Natural killer cell (primary cell): ENCODE measurements around the gene GYPB. TPM values are rescaled to one million over a fixed set of nuclear protein-coding genes. Genes with fewer than 3 reads are reported as not detected.
A peak's percentile ranks its signal among the peaks of the same experiment; 100 is the strongest.
"Not testable (repeated sequence)": the region's sequence is repeated elsewhere in the genome, so short reads cannot be mapped to it uniquely, and the experiment has no call there.

Experiments
- ATAC-seq, 3 donors: fragments of 150-1000 bp in 2 of 3; fragments of 200-7000 bp in 1 of 3; cut with Tn5 transposase; 1 replicate in 1 of 3; 2 replicates in 2 of 3; pipeline ENCODE4 v1.10.0; 2021; ENCODE audit warnings: mild to moderate bottlenecking in 2 of 3, moderate library complexity in 2 of 3
- DNase-seq, 2 donors: peaks; one replicate each; pipeline versions ENCODE4 v3.0.0 to v3.0.0-alpha.2; 2013 to 2021; ENCODE audit warnings: mixed read lengths in 1 of 2
- H3K27ac ChIP-seq: one replicate; pipeline ENCODE4 v1.5.1; 2013; ENCODE audit warnings: mild to moderate bottlenecking, low read length
- H3K27me3 ChIP-seq: one replicate; pipeline ENCODE4 v1.6.1; 2013; ENCODE audit warnings: low read length; ENCODE audit not compliant: control insufficient read depth, insufficient read depth
- H3K36me3 ChIP-seq: one replicate; pipeline ENCODE4 v1.6.1; 2013; ENCODE audit warnings: low read length; ENCODE audit not compliant: control insufficient read depth, insufficient read depth
- H3K4me1 ChIP-seq: one replicate; pipeline ENCODE4 v1.6.1; 2013; ENCODE audit warnings: low read length; ENCODE audit not compliant: control insufficient read depth, insufficient read depth
- H3K4me3 ChIP-seq: one replicate; pipeline ENCODE4 v1.5.1; 2013; ENCODE audit warnings: low read length
- H3K9me3 ChIP-seq: one replicate; pipeline ENCODE4 v1.6.1; 2013; ENCODE audit warnings: low read length; ENCODE audit not compliant: control insufficient read depth, insufficient read depth
- H3K27ac Mint-ChIP-seq, 2 donors: one replicate each; pipeline ENCODE4 v1.8.0; 2022; ENCODE audit warnings: mild to moderate bottlenecking in 2 of 2, mixed read lengths in 2 of 2, moderate library complexity in 1 of 2
- H3K27me3 Mint-ChIP-seq, 2 donors: one replicate each; pipeline ENCODE4 v1.8.0; 2022; ENCODE audit warnings: low read depth in 2 of 2, mixed read lengths in 2 of 2
- H3K36me3 Mint-ChIP-seq: one replicate; pipeline ENCODE4 v1.8.0; 2022; ENCODE audit warnings: mixed read lengths
- H3K4me1 Mint-ChIP-seq, 2 donors: one replicate each; pipeline ENCODE4 v1.8.0; 2022; ENCODE audit warnings: mixed read lengths in 2 of 2
- H3K4me3 Mint-ChIP-seq: one replicate; pipeline ENCODE4 v1.8.0; 2022; ENCODE audit warnings: mild to moderate bottlenecking, moderate library complexity, mixed read lengths
- H3K9me3 Mint-ChIP-seq, 2 donors: one replicate each; pipeline ENCODE4 v1.8.0; 2022; ENCODE audit warnings: mixed read lengths in 2 of 2
- whole genome bisulfite sequencing: methylation state at CpG from one replicate; pipeline ENCODE4 v1.1.7; 2013; ENCODE audit warnings: missing lambda C conversion rate; ENCODE audit not compliant: insufficient coverage; 5-methylcytosine and 5-hydroxymethylcytosine counted together
- intact Hi-C: fragments of 100-400 bp; cut with micrococcal nuclease; formaldehyde crosslinking; loops from one replicate; pipeline ENCODE4 v1.14.2; 2022
- total RNA-seq, 4 donors: library from RNA; stranded (reverse); fragments of 120-200 nt in 1 of 4; gene quantifications; one replicate each; pipeline versions ENCODE4 v1.2.3 to v1.2.4, GENCODE V29; 2013 to 2022

Gene GYPB
- total RNA-seq, 3 donors from 2014 or later (not counting 1 experiment from before 2014, with no cell fraction given) = not detected

DNA sequence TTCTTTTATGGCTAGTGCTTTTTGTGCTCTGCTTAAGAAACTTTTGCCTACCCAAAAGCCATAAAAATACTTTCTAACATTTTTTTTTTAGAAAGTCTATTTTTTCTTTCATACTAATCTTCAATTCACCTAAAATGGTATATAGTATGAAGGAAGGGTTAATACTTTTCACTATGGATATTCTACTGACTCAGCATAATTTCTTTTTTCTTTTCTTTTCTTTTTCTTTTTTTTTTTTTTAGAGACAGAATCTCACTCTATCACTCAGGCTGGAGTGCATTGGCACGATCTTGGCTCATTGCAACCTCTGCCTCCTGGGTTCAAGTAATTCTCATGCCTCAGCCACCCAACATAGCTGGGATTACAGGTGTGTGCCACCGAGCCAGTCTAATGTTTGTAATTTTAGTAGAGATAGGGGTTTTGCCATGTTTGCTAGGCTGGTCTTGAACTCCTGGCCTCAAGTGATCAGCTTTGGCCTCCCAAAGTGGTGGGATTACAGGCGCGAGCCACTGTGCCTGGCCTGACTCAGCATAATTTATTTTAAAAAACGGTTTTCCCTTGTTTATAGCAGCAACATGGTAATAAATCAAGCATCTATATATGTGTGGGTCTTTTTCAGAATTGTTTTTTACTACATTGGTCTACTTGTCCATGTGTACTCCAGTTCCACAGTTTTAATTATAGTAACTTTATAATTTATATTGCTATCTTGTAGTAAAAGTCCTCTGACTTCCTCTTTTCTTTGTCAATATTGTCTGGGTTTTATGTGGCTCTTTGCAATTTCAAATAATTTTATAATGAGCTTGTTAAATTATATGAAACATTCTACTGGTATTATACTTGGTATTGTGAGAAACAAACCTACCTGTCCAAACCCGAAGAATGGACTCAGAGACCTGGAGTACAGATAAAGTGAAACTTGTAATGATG is 30.6 kb upstream of the GYPB start:
- intact Hi-C loops, H3K27me3 Mint-ChIP-seq, H3K4me1 ChIP-seq, H3K36me3 Mint-ChIP-seq, H3K4me3 ChIP-seq, H3K27ac ChIP-seq, H3K27me3 ChIP-seq, H3K9me3 ChIP-seq, H3K4me3 Mint-ChIP-seq, DNase-seq, H3K36me3 ChIP-seq, ATAC-seq, H3K27ac Mint-ChIP-seq, H3K4me1 Mint-ChIP-seq, H3K9me3 Mint-ChIP-seq: not testable (repeated sequence)
- 80% methylated on average over 4 of the region's 6 CpGs for WGBS

DNA sequence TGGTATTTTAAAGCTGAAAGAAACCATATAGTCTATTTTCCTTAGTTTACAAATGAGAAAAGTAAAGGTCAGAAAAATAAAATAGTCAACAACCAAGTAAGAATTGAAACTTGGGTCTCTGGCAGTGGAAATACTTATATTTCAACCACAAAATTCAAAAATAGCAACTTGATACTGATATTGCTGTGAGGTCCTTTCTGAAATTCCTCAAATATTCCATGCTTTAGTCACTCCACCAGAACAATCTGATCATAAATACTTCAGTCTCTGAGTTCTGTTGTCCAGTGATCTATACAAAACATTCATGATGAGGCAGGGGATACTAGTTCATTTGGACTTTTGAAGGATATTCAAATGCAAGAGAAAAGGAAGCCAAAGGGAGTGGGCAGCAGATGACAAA is 25.8 kb upstream of the GYPB start:
- H3K27ac Mint-ChIP-seq, H3K9me3 Mint-ChIP-seq, H3K27me3 Mint-ChIP-seq, H3K4me1 Mint-ChIP-seq, H3K9me3 ChIP-seq, H3K4me3 Mint-ChIP-seq, DNase-seq, H3K4me3 ChIP-seq, H3K36me3 Mint-ChIP-seq, H3K36me3 ChIP-seq, H3K27ac ChIP-seq, ATAC-seq, intact Hi-C loops, H3K27me3 ChIP-seq, H3K4me1 ChIP-seq: not testable (repeated sequence)

DNA sequence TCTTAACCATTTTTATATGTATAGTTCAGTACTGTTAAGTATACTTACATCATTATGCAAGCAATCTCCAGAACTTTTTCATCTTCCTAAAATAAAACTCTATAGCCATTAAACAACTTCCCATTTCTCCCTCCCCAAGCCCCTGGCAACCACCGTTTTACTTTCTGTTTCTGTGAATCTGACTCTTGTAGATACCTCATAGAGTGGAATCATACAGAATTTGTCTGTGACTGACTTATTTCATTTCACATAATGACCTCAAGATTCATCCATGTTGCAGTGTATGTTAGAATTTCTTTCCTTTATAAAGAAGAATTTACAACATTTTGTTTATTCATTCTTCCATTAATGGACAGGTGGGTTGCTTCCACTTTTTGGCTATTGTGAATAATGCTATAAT is 13.4 kb upstream of the GYPB start:
- not testable (repeated sequence) for ATAC-seq

DNA sequence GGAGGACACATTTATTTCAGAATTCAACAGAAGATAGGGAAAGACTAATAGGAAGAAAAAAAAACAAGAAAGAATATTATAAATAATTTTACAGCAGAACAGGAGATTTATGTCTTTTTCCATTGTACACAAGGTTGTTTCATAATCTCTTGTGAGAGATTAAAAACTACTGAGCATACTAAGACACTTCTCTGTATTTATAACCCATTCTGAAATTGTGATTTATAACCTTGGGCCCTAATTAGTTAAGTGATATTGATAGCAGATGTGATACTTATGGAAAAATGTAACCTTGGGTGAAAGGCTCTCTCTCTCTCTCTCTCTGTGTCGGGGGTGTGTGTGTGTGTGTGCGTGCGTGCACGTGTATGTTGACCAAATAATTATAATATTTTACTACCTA is 12.7 kb upstream of the GYPB start:
- Mint-ChIP-seq H3K27ac (peak overlapping the region in 1 of 2 donors; percentile 56), H3K4me1 (peaks cover 23 to 24% of the 10 kb centered on the region in 2 donors)
- H3K4me3 ChIP-seq, H3K4me3 Mint-ChIP-seq, intact Hi-C loops, H3K9me3 Mint-ChIP-seq, H3K36me3 Mint-ChIP-seq, H3K9me3 ChIP-seq, H3K27me3 Mint-ChIP-seq, ATAC-seq, H3K27me3 ChIP-seq, H3K36me3 ChIP-seq, H3K4me1 ChIP-seq, DNase-seq, H3K27ac ChIP-seq: not testable (repeated sequence)
- no CpG with 5 or more reads among the region's 4 CpGs for WGBS

More for the DNA sequence above, 13.4 kb upstream of the GYPB start:
- H3K4me3 Mint-ChIP-seq, H3K27ac ChIP-seq, H3K36me3 Mint-ChIP-seq, H3K27ac Mint-ChIP-seq, intact Hi-C loops, H3K4me3 ChIP-seq, H3K4me1 ChIP-seq, H3K9me3 ChIP-seq, H3K36me3 ChIP-seq, DNase-seq, H3K27me3 Mint-ChIP-seq, H3K27me3 ChIP-seq, H3K9me3 Mint-ChIP-seq: not testable (repeated sequence)
- peaks cover 23 to 24% of the 10 kb centered on the region in 2 donors for H3K4me1 Mint-ChIP-seq
- 0% methylated on average over 1 of the region's 1 CpG for WGBS

DNA sequence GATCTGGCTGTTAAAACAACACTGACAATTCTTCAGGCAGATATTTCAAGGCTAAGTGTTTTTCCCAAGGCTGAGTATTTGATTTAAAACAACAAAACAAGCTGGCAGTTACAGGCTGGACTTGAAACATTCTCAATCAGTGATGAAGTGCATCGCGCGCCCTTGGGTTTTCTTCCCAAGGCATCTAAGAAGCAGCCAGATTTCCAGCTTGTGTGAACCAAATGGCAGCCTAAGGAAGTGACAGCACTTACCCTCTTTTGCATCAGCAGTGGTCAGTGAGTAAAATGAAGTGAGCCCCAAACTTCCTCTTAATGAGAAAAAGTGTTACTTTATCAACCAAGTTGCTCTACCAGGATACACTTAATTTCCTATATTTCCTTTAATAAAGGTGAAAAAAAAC is 12.2 kb upstream of the GYPB start:
- H3K36me3 Mint-ChIP-seq, DNase-seq, H3K9me3 ChIP-seq, H3K4me1 ChIP-seq, H3K27me3 Mint-ChIP-seq, ATAC-seq, H3K27ac ChIP-seq, H3K9me3 Mint-ChIP-seq, intact Hi-C loops, H3K27me3 ChIP-seq, H3K4me3 ChIP-seq, H3K36me3 ChIP-seq: not testable (repeated sequence)
- WGBS = 87% methylated on average over 3 of the region's 3 CpGs
- peaks cover 23 to 24% of the 10 kb centered on the region in 2 donors for H3K4me1 Mint-ChIP-seq
- H3K4me3 Mint-ChIP-seq = peak overlapping the region; percentile 67
- peak overlapping the region in 1 of 2 donors; percentile 56 for H3K27ac Mint-ChIP-seq

DNA sequence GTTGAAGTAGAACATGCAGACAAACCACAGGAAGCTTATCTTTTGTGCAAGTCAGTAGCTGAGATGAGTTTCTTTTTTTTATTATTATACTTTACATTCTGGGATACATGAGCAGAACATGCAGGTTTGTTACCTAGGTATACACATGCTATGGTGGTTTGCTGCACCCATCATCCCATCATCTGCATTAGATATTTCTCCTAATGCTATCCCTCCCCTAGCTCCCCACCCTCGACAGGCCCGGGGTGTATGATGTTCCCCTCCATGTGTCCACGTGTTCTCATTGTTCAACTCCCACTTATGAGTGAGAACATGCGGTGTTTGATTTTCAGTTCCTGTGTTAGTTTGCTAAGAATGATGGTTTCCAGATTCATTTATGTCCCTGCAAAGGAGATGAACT is 11.5 kb upstream of the GYPB start:
- peak in 2 of 3 donors; percentile 21 to 50 for ATAC-seq
- H3K27me3 Mint-ChIP-seq, H3K9me3 ChIP-seq, intact Hi-C loops, DNase-seq, H3K4me1 ChIP-seq, H3K27me3 ChIP-seq, H3K36me3 ChIP-seq, H3K27ac ChIP-seq, H3K4me3 ChIP-seq, H3K36me3 Mint-ChIP-seq, H3K9me3 Mint-ChIP-seq: not testable (repeated sequence)
- peak overlapping the region; percentile 67 for H3K4me3 Mint-ChIP-seq
- WGBS = 0% methylated on average over 4 of the region's 4 CpGs
- H3K4me1 Mint-ChIP-seq = peaks cover 23 to 24% of the 10 kb centered on the region in 2 donors
- H3K27ac Mint-ChIP-seq = peak overlapping the region; percentile 39 to 56

DNA sequence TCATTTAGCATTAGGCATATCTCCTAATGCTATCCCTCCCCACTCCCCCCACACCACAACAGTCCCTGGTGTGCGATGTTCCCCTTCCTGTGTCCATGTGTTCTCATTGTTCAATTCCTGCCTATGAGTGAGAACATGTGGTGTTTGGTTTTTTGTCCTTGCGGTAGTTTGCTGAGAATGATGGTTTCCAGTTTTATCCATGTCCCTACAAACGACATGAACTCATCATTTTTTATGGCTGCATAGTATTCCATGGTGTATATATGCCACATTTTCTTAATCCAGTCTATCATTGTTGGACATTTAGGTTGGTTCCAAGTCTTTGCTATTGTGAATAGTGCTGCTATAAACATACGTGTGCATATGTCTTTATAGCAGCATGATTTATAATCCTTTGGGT is 7.5 kb upstream of the GYPB start:
- WGBS = no CpG with 5 or more reads among the region's 4 CpGs
- H3K4me3 Mint-ChIP-seq, H3K27me3 ChIP-seq, H3K4me1 ChIP-seq, H3K9me3 ChIP-seq, H3K27ac ChIP-seq, H3K4me3 ChIP-seq, H3K36me3 Mint-ChIP-seq, ATAC-seq, H3K36me3 ChIP-seq, intact Hi-C loops, H3K9me3 Mint-ChIP-seq, H3K27me3 Mint-ChIP-seq, DNase-seq, H3K27ac Mint-ChIP-seq: not testable (repeated sequence)
- H3K4me1 Mint-ChIP-seq = peaks cover 19 to 22% of the 10 kb centered on the region in 2 donors
